GM23248 (cell line): ENCODE data around the gene ST3GAL2. TPM values are rescaled to one million over a fixed set of nuclear protein-coding genes. Genes with fewer than 3 reads are reported as not detected.
A peak's percentile ranks its signal among the peaks of the same experiment; 100 is the strongest.

Source experiments
- DNase-seq: peaks from one replicate; pipeline ENCODE4 v3.0.0-alpha.2; 2015
- H2AFZ ChIP-seq: fragments of 200-600 bp; sonication (generic); 2 replicates; pipeline ENCODE4 v1.6.1; 2016; ENCODE audit warnings: antibody characterized with exemption
- H3F3A ChIP-seq: fragments of 200-600 bp; sonication (generic); 2 replicates; pipeline ENCODE4 v1.6.1; 2016; ENCODE audit warnings: mild to moderate bottlenecking, antibody characterized with exemption, mixed run types; ENCODE audit not compliant: insufficient read depth
- H3K27ac ChIP-seq: fragments of 200-600 bp; sonication (generic); 2 replicates; pipeline ENCODE4 v1.5.1; 2016; ENCODE audit warnings: mild to moderate bottlenecking
- H3K27me3 ChIP-seq: fragments of 200-600 bp; sonication (generic); replicated peaks from 2 replicates; pipeline ENCODE4 v1.6.1; 2016; ENCODE audit warnings: mild to moderate bottlenecking; ENCODE audit not compliant: insufficient read depth
- H3K36me3 ChIP-seq: fragments of 200-600 bp; sonication (generic); 2 replicates; pipeline ENCODE4 v1.6.1; 2016; ENCODE audit warnings: low read depth, mild to moderate bottlenecking
- H3K4me1 ChIP-seq: fragments of 200-600 bp; sonication (generic); 2 replicates; pipeline ENCODE4 v1.6.1; 2016; ENCODE audit warnings: mild to moderate bottlenecking; ENCODE audit not compliant: insufficient read depth
- H3K4me2 ChIP-seq: fragments of 200-600 bp; sonication (generic); one replicate; pipeline ENCODE4 v1.6.1; 2016; ENCODE audit warnings: mild to moderate bottlenecking; ENCODE audit not compliant: unreplicated experiment
- H3K4me3 ChIP-seq: fragments of 200-600 bp; sonication (generic); 2 replicates; pipeline ENCODE4 v1.5.1; 2016; ENCODE audit warnings: mild to moderate bottlenecking
- H3K79me2 ChIP-seq: fragments of 200-600 bp; sonication (generic); 2 replicates; pipeline ENCODE4 v1.6.1; 2016; ENCODE audit warnings: mild to moderate bottlenecking; ENCODE audit not compliant: insufficient read depth
- H3K9ac ChIP-seq: fragments of 200-600 bp; sonication (generic); 2 replicates; pipeline ENCODE4 v1.6.1; 2016; ENCODE audit warnings: mild to moderate bottlenecking
- H3K9me2 ChIP-seq: fragments of 200-600 bp; sonication (generic); 2 replicates; pipeline ENCODE4 v1.6.1; 2016; ENCODE audit warnings: mixed run types, mild to moderate bottlenecking, moderate library complexity; ENCODE audit not compliant: insufficient read depth
- H3K9me3 ChIP-seq: fragments of 200-600 bp; sonication (generic); one replicate; pipeline ENCODE4 v1.6.1; 2017; ENCODE audit warnings: low read depth
- H4K20me1 ChIP-seq: fragments of 200-600 bp; sonication (generic); 2 replicates; pipeline ENCODE4 v1.6.0; 2016; ENCODE audit not compliant: insufficient read depth
- EZH2 ChIP-seq: fragments of 200-600 bp; sonication (generic); IDR thresholded peaks from 2 replicates; pipeline ENCODE4 v1.6.1; 2018; ENCODE audit warnings: antibody characterized with exemption, mild to moderate bottlenecking; ENCODE audit not compliant: insufficient read depth, poor library complexity, severe bottlenecking
- EZH2phosphoT487 ChIP-seq: fragments of 200-600 bp; sonication (generic); IDR thresholded peaks from 2 replicates; pipeline ENCODE4 v1.6.1; 2018; ENCODE audit warnings: antibody characterized with exemption, moderate library complexity, mild to moderate bottlenecking, low read depth; ENCODE audit not compliant: insufficient read depth
- WGBS, 2 experiments: methylation state at CpG; one replicate each; pipeline ENCODE4 v1.1.6; 2015 to 2017; ENCODE audit warnings: low lambda C conversion rate in 2 of 2, low coverage in 1 of 2; ENCODE audit errors: missing lambda C conversion rate in 2 of 2; 5-methylcytosine and 5-hydroxymethylcytosine counted together
- in situ Hi-C: fragments of 300-500 bp; cut with MboI; formaldehyde crosslinking; loops from 2 replicates; pipeline ENCODE4 v1.15.0; 2020
- polyA plus RNA-seq: library from polyadenylated mRNA; unstranded; fragments of >200 nt; fragmentation: Nextera tagmentation; extraction: Ambion mirVana; gene quantifications from 2 replicates; pipeline ENCODE4 v1.2.1, GENCODE V29; 2016
- total RNA-seq: library from RNA; depleted of rRNA; stranded (reverse); fragments of >200 nt; shearing (Covaris generic); gene quantifications from 2 replicates; pipeline ENCODE4 v1.2.3, GENCODE V29; 2014

ST3GAL2 gene
- total and polyA plus RNA-seq, 2 experiments from 2014 or later: 10.8 to 32.5 TPM

- H3K4me1 ChIP-seq: no peaks in the 10 kb centered on the region
- in situ Hi-C loops: no loop called here
- no peaks in the 10 kb centered on the region for H3K9me3 ChIP-seq
- no peak overlapping the region for H3K9ac ChIP-seq
- H3K27ac ChIP-seq: no peak overlapping the region
- no peak for DNase-seq
- no peaks in the 10 kb centered on the region for H3K79me2 ChIP-seq
- H3K27me3 ChIP-seq: no peaks in the 10 kb centered on the region
- H4K20me1 ChIP-seq: no peaks in the 10 kb centered on the region
- peaks cover 59% of the 10 kb centered on the region for H3K36me3 ChIP-seq
- H3K4me2 ChIP-seq: no peak overlapping the region
- H3K4me3 ChIP-seq: no peak overlapping the region
- H3K9me2 ChIP-seq: no peaks in the 10 kb centered on the region
- no peak overlapping the region for H2AFZ ChIP-seq
- WGBS, 2 experiments: 98 to 100% methylated on average over 5 of the region's 5 CpGs
- TF ChIP-seq EZH2phosphoT487: no peak
- TF ChIP-seq EZH2: no peak
- 0 out of 2 replicates have a peak, but pooled peaks cover 3% of the 10 kb centered on the region for H3F3A ChIP-seq
Measured at GRCh38 chr16:70364399-70364798, 74.5 kb downstream of the ST3GAL2 start.

GRCh38 chr16:70359552-70359951 is 79.3 kb downstream of the ST3GAL2 start:
- no peak for DNase-seq
- peaks cover 78% of the 10 kb centered on the region for H3K36me3 ChIP-seq

GRCh38 chr16:70349783-70350182 is 89.1 kb downstream of the ST3GAL2 start:
- DNase-seq: no peak
- no peaks in the 10 kb centered on the region for H3K9me2 ChIP-seq
- H3K4me3 ChIP-seq: no peak overlapping the region
- peaks cover 12% of the 10 kb centered on the region for H3F3A ChIP-seq
- H4K20me1 ChIP-seq: no peaks in the 10 kb centered on the region
- H3K4me1 ChIP-seq: peaks cover 23% of the 10 kb centered on the region
- in situ Hi-C loops: loop anchor here (10.0 kb wide), 1 partner anchor 295 kb away; the partner anchor contains the start of gene IL34
- TF ChIP-seq EZH2phosphoT487: no peak
- TF ChIP-seq EZH2: no peak
- H3K79me2 ChIP-seq: peaks cover 76% of the 10 kb centered on the region
- H3K9ac ChIP-seq: no peak overlapping the region
- peaks cover 27% of the 10 kb centered on the region for H3K36me3 ChIP-seq
- H2AFZ ChIP-seq: no peak overlapping the region
- no peak overlapping the region for H3K4me2 ChIP-seq
- H3K27ac ChIP-seq: no peak overlapping the region
- H3K27me3 ChIP-seq: no peaks in the 10 kb centered on the region
- no peaks in the 10 kb centered on the region for H3K9me3 ChIP-seq
- WGBS, 2 experiments: 96 to 98% methylated on average over 2 of the region's 2 CpGs

More at GRCh38 chr16:70359552-70359951, 79.3 kb downstream of the ST3GAL2 start:
- Histone ChIP-seq H3F3A (no peaks in the 10 kb centered on the region), H3K9me2 (no peaks in the 10 kb centered on the region), H3K27me3 (no peaks in the 10 kb centered on the region), H4K20me1 (no peaks in the 10 kb centered on the region), H3K9me3 (no peaks in the 10 kb centered on the region), H2AFZ (no peak overlapping the region), H3K27ac (no peak overlapping the region), H3K4me1 (no peaks in the 10 kb centered on the region), H3K4me2 (no peak overlapping the region), H3K9ac (no peak overlapping the region), H3K79me2 (peaks cover 2% of the 10 kb centered on the region; the same call in 1 of the 2 replicates), H3K4me3 (no peak overlapping the region)
- TF ChIP-seq EZH2 (no peak), EZH2phosphoT487 (no peak)
- WGBS, 2 experiments: 90 to 93% methylated on average over 7 of the region's 7 CpGs
- in situ Hi-C loops: loop anchor here (10.0 kb wide), 1 partner anchor 285 kb away; the partner anchor contains the start of gene IL34

GRCh38 chr16:70348991-70349390 is 89.9 kb downstream of the ST3GAL2 start:
- no peaks in the 10 kb centered on the region for H3K9me3 ChIP-seq
- peaks cover 23% of the 10 kb centered on the region for H3K4me1 ChIP-seq
- TF ChIP-seq EZH2 (no peak), EZH2phosphoT487 (no peak)
- no peaks in the 10 kb centered on the region for H3K27me3 ChIP-seq
- peak; percentile 51 for DNase-seq
- no peak overlapping the region for H2AFZ ChIP-seq
- no peak overlapping the region for H3K27ac ChIP-seq
- H3K4me3 ChIP-seq: no peak overlapping the region
- in situ Hi-C loops: no loop called here
- no peaks in the 10 kb centered on the region for H4K20me1 ChIP-seq
- H3K4me2 ChIP-seq: no peak overlapping the region
- no peaks in the 10 kb centered on the region for H3K9me2 ChIP-seq
- 0 out of 2 replicates have a peak overlapping the region, but pooled peaks have one; percentile 13 for H3K9ac ChIP-seq
- peaks cover 21% of the 10 kb centered on the region for H3K36me3 ChIP-seq
- H3K79me2 ChIP-seq: peaks cover 69% of the 10 kb centered on the region
- WGBS, 2 experiments: 56 to 61% methylated on average over 2 of the region's 2 CpGs
- peaks cover 12% of the 10 kb centered on the region for H3F3A ChIP-seq
